Measurements from ENCODE around the gene REG3A.

DNA sequence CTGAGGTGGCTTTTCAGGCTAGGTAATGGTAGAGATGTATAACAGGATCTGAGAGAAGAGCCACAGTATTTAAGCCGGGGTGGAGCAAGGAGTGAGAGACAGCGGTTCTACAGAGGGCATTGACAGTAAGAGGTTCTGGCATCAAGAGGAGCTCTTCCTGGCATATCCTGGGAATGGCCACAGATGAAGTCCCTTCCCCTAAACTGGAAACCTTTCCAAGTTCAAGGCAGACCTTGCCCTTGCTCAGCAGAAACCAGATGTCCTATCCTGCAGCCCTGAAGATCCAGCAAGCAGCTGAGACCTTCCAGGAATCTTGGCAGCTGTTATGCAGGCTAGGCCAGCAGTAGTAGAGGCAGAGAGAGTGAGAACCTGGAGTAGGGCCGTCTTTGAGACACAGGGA, 21.2 kb downstream of the REG3A start:
- TF ChIP-seq, protein P1, sequence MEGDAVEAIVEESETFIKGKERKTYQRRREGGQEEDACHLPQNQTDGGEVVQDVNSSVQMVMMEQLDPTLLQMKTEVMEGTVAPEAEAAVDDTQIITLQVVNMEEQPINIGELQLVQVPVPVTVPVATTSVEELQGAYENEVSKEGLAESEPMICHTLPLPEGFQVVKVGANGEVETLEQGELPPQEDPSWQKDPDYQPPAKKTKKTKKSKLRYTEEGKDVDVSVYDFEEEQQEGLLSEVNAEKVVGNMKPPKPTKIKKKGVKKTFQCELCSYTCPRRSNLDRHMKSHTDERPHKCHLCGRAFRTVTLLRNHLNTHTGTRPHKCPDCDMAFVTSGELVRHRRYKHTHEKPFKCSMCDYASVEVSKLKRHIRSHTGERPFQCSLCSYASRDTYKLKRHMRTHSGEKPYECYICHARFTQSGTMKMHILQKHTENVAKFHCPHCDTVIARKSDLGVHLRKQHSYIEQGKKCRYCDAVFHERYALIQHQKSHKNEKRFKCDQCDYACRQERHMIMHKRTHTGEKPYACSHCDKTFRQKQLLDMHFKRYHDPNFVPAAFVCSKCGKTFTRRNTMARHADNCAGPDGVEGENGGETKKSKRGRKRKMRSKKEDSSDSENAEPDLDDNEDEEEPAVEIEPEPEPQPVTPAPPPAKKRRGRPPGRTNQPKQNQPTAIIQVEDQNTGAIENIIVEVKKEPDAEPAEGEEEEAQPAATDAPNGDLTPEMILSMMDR (conservative IDR thresholded peaks at IDR 0.05 in 1 of 2, IDR thresholded peaks at IDR 0.05 in 1 of 2; ENCODE audit: low read depth in 1 of 2, low read length in 2 of 2) = no peak
- no peak for TF ChIP-seq EZH2 (IDR thresholded peaks at IDR 0.05; ENCODE audit: low read length, missing control alignments)

All from fibroblast of lung (primary cell).